Endothelial cell (in vitro differentiated cells): Measurements from ENCODE around the gene FMNL3. TPM values are rescaled to one million over a fixed set of nuclear protein-coding genes. Genes with fewer than 3 reads are reported as not detected.

Experiments
- total RNA-seq: library from RNA; stranded (reverse); fragmentation: NEBNext Ultra II Directional; extraction: Animal tissue kit (Norgen Biotek cat#: 25700); gene quantifications from one replicate; pipeline ENCODE4 v1.2.1, GENCODE V29; 2021; ENCODE audit not compliant: unreplicated experiment

The FMNL3 gene
- total RNA-seq, 1 donor from 2014 or later, result 194 TPM

Other genes with a start within 250 kb of the FMNL3 start
- 0.15 TPM for gene KCNH3, start 168.4 kb downstream of the FMNL3 start, total RNA-seq
- gene MCRS1, start 139.3 kb downstream of the FMNL3 start, total RNA-seq, result 60.8 TPM
- gene FAM186B, start 101.8 kb downstream of the FMNL3 start, total RNA-seq, result 1.9 TPM
- 9.2 TPM for gene PRPF40B, start 83.8 kb downstream of the FMNL3 start, total RNA-seq
- gene TMBIM6, start 34.2 kb upstream of the FMNL3 start, total RNA-seq, result 571 TPM
- gene NCKAP5L, start 121.0 kb upstream of the FMNL3 start, total RNA-seq, result 70.9 TPM
- gene BCDIN3D, start 135.7 kb upstream of the FMNL3 start, total RNA-seq, result 2.6 TPM
- gene FAIM2, start 196.5 kb upstream of the FMNL3 start, total RNA-seq, result not detected
- 0.05 TPM for gene AQP2, start 243.3 kb upstream of the FMNL3 start, total RNA-seq